ENCODE measurements around the gene ZNF598.

Gene ZNF598

DNA sequence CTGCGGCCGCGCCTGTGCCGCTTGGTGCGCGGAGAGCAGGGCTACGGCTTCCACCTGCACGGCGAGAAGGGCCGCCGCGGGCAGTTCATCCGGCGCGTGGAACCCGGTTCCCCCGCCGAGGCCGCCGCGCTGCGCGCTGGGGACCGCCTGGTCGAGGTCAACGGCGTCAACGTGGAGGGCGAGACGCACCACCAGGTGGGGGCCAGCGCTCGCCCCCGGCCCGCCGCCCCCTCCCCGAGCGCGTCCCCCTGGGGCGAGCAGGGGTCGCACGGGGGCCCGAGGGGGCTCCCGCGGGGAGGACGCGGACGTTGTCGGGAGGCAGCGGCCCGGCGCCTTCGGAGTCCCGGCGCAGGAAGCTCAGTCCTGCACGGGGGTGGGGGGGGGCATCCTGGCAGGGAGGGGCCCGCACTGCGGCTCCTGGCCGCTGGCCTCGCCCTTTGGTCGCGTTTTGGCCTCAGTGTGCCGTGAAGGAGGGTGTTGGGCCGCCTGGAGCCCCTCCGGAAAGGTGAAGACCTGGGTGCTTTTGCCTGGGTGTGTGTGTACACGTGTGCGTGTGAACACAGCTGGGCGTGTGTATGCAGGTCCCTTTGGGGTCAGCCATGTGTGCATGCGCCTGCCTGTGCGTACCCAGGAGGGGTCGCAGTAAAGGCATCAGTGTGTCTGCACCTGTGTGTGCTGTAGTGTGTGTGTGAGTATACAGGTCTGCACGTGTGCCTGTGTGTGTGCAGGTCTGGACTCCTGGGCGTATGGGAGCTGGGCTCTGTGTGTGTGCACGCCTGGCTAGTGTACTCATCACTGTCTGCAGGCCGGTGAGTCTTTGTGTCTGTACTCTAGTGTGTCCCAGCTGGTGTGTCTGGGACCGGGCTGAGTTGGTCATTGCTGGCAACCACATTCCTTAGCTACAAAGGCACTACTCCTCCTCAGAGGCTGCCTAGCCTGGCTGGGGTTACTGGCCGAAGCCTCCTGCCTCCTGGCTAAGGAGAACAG, 17.7 kb upstream of the ZNF598 start:
- H3K9ac ChIP-seq (ENCODE audit: low read depth in 1 of 2, low read length in 2 of 2): peak overlapping the region; percentile 56 to 68

DNA sequence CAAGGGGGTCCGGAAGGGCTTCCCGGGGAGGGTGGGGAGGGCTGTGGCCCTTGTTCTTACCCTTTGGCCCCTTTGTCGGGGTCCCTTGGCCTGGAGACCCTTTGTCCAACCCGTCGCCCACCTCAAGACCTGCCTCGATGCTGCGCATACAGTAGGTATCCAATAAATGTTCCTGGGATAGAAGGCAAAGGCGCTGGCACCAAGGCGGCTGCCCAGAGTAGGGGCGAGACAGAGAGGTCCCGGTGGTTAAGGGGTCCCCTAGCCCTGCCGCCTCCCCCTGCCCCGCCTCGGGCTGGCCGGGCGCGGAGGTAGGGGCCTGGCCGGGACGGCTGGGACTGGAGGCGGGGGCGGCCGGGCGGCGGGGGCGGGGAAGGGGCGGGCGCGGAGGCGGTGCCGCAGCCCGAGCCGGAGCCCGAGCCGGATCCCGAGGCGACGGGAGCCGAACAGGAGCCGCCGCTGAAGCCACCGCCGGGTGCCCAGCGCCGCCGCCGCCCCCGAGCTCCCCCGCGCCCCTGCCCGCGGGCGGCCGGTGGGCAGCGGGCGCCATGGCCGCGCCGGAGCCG, 16.9 kb upstream of the ZNF598 start, which contains the start of gene NHERF2:
NHERF2 (plus strand) TSS at position 442 of the 563 bp plus-strand sequence; CDS start at position 546, 104 bp downstream.
- peak within 1 kb of the TSS; percentile 56 to 68 for H3K9ac ChIP-seq (ENCODE audit: low read depth in 1 of 2, low read length in 2 of 2)
- peaks cover 17 to 27% of the 10 kb centered on the region in 2 donors for H3K4me1 ChIP-seq (ENCODE audit: control insufficient read depth in 2 of 2, insufficient read depth in 2 of 2, low read length in 2 of 2)
- peak within 1 kb of the TSS; percentile 80 to 81 for H3K4me3 ChIP-seq (ENCODE audit: low read length in 2 of 2)
- H3K27ac ChIP-seq (ENCODE audit: low read depth in 2 of 2, low read length in 2 of 2): peak within 1 kb of the TSS; percentile 21 to 56
- no peaks in the 10 kb centered on the region for H3K9me3 ChIP-seq (ENCODE audit: control insufficient read depth in 2 of 2, low read length in 2 of 2)
- H3K36me3 ChIP-seq (ENCODE audit: control insufficient read depth in 2 of 2, insufficient read depth in 2 of 2, low read length in 2 of 2): peaks cover 2 to 4% of the 10 kb centered on the region in 2 donors
- no peaks in the 10 kb centered on the region for H3K27me3 ChIP-seq (ENCODE audit: control insufficient read depth in 2 of 2, insufficient read depth in 2 of 2, low read length in 2 of 2)

More for the DNA sequence above, 17.7 kb upstream of the ZNF598 start:
- Histone ChIP-seq H3K9me3 (ENCODE audit: control insufficient read depth in 2 of 2, low read length in 2 of 2) (no peaks in the 10 kb centered on the region), H3K36me3 (ENCODE audit: control insufficient read depth in 2 of 2, insufficient read depth in 2 of 2, low read length in 2 of 2) (peaks cover 2 to 4% of the 10 kb centered on the region in 2 donors), H3K4me1 (ENCODE audit: control insufficient read depth in 2 of 2, insufficient read depth in 2 of 2, low read length in 2 of 2) (peaks cover 17 to 27% of the 10 kb centered on the region in 2 donors), H3K27me3 (ENCODE audit: control insufficient read depth in 2 of 2, insufficient read depth in 2 of 2, low read length in 2 of 2) (no peaks in the 10 kb centered on the region), H3K27ac (ENCODE audit: low read depth in 2 of 2, low read length in 2 of 2) (peak overlapping the region; percentile 21 to 52), H3K4me3 (ENCODE audit: low read length in 2 of 2) (peak overlapping the region; percentile 80 to 81)

DNA sequence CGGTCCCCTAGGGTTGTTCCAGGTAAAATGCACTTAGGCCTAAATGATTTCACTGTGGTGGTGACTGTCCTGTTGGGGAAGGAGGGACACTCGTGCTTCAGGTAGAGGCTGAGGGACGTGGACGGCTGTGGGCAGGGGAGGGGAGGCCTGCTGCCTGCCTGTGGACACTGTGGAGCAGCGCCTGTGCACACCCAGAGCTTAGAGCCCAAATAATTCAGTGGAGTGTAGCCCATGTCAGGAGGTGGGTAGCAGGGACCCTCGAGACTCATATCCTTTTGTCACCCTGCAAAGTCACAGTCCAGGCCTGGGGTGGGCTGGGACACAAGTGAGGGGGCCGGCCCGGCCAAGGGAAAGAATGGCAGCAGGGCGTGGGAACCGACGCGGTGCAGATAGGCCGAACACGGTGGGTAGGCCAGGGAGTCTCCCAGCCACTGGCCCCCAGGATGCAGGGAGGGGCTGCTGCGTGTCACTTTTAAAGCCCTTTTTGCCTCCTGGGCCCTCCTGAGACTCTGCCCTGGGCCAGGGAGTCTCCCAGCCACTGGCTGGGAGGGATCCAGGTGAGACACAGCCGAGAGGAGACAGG, 16.3 kb upstream of the ZNF598 start:
- no peaks in the 10 kb centered on the region for H3K27me3 ChIP-seq (ENCODE audit: control insufficient read depth in 2 of 2, insufficient read depth in 2 of 2, low read length in 2 of 2)
- peak overlapping the region in 1 of 2 donors; percentile 33 for H3K9ac ChIP-seq (ENCODE audit: low read depth in 1 of 2, low read length in 2 of 2)
- no peaks in the 10 kb centered on the region for H3K9me3 ChIP-seq (ENCODE audit: control insufficient read depth in 2 of 2, low read length in 2 of 2)
- H3K27ac ChIP-seq (ENCODE audit: low read depth in 2 of 2, low read length in 2 of 2): peak overlapping the region in 1 of 2 donors; percentile 56
- peaks cover 2 to 4% of the 10 kb centered on the region in 2 donors for H3K36me3 ChIP-seq (ENCODE audit: control insufficient read depth in 2 of 2, insufficient read depth in 2 of 2, low read length in 2 of 2)
- peaks cover 17 to 27% of the 10 kb centered on the region in 2 donors for H3K4me1 ChIP-seq (ENCODE audit: control insufficient read depth in 2 of 2, insufficient read depth in 2 of 2, low read length in 2 of 2)
- H3K4me3 ChIP-seq (ENCODE audit: low read length in 2 of 2): peak overlapping the region; percentile 38 to 45

DNA sequence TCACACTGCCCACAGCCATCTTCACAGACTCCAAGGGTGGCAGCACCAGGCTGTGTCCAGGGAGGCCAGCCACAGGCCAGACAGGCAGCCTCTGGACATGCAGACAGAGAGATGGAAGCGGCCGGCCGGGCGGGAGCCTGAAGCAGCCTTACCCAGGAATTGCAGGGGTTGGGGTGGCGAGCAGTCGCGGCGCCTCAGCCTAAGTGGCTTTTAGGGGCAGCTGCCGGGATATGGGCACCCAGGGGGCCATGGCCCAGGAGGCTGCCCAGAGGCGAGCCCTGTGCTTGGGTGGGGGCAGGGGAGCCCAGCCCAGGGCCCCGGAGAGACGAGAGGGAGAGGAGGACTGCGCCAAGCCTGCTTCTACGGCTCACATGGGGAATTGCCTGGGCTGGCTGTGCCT, 15.6 kb upstream of the ZNF598 start:
- no peak overlapping the region for H3K9ac ChIP-seq (ENCODE audit: low read depth in 1 of 2, low read length in 2 of 2)
- peaks cover 2 to 4% of the 10 kb centered on the region in 2 donors for H3K36me3 ChIP-seq (ENCODE audit: control insufficient read depth in 2 of 2, insufficient read depth in 2 of 2, low read length in 2 of 2)
- H3K27me3 ChIP-seq (ENCODE audit: control insufficient read depth in 2 of 2, insufficient read depth in 2 of 2, low read length in 2 of 2): peaks cover 4 to 5% of the 10 kb centered on the region in 2 donors
- no peak overlapping the region for H3K27ac ChIP-seq (ENCODE audit: low read depth in 2 of 2, low read length in 2 of 2)
- H3K4me3 ChIP-seq (ENCODE audit: low read length in 2 of 2): no peak overlapping the region
- H3K9me3 ChIP-seq (ENCODE audit: control insufficient read depth in 2 of 2, low read length in 2 of 2): no peaks in the 10 kb centered on the region
- peaks cover 17 to 31% of the 10 kb centered on the region in 2 donors for H3K4me1 ChIP-seq (ENCODE audit: control insufficient read depth in 2 of 2, insufficient read depth in 2 of 2, low read length in 2 of 2)

DNA sequence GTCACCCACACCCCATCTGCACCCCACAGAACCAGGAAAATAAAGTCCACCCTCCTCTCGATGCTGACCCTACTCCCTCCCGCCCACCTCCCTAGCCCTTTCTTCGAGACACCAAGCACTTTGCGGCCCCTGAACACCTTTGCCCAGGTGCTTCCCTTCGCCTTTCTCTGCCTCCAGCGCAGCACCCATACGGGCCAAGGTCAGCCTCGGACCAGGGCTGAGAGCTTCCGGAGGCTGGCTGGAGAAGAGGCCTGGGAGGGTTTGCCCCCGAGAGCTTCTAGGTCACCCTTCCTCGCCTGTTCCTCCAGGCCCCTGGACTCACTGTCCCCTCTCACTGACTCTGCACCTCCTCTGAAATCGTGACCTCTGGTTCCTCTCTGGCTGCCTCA, 14.4 kb upstream of the ZNF598 start:
- H3K4me3 ChIP-seq (ENCODE audit: low read length in 2 of 2): no peak overlapping the region
- peaks cover 17 to 32% of the 10 kb centered on the region in 2 donors for H3K4me1 ChIP-seq (ENCODE audit: control insufficient read depth in 2 of 2, insufficient read depth in 2 of 2, low read length in 2 of 2)
- H3K9ac ChIP-seq (ENCODE audit: low read depth in 1 of 2, low read length in 2 of 2): peak overlapping the region in 1 of 2 donors; percentile 56
- no peaks in the 10 kb centered on the region for H3K9me3 ChIP-seq (ENCODE audit: control insufficient read depth in 2 of 2, low read length in 2 of 2)
- no peaks in the 10 kb centered on the region for H3K36me3 ChIP-seq (ENCODE audit: control insufficient read depth in 2 of 2, insufficient read depth in 2 of 2, low read length in 2 of 2)
- H3K27me3 ChIP-seq (ENCODE audit: control insufficient read depth in 2 of 2, insufficient read depth in 2 of 2, low read length in 2 of 2): peaks cover 14 to 16% of the 10 kb centered on the region in 2 donors
- H3K27ac ChIP-seq (ENCODE audit: low read depth in 2 of 2, low read length in 2 of 2): peak overlapping the region; percentile 69 to 82

DNA sequence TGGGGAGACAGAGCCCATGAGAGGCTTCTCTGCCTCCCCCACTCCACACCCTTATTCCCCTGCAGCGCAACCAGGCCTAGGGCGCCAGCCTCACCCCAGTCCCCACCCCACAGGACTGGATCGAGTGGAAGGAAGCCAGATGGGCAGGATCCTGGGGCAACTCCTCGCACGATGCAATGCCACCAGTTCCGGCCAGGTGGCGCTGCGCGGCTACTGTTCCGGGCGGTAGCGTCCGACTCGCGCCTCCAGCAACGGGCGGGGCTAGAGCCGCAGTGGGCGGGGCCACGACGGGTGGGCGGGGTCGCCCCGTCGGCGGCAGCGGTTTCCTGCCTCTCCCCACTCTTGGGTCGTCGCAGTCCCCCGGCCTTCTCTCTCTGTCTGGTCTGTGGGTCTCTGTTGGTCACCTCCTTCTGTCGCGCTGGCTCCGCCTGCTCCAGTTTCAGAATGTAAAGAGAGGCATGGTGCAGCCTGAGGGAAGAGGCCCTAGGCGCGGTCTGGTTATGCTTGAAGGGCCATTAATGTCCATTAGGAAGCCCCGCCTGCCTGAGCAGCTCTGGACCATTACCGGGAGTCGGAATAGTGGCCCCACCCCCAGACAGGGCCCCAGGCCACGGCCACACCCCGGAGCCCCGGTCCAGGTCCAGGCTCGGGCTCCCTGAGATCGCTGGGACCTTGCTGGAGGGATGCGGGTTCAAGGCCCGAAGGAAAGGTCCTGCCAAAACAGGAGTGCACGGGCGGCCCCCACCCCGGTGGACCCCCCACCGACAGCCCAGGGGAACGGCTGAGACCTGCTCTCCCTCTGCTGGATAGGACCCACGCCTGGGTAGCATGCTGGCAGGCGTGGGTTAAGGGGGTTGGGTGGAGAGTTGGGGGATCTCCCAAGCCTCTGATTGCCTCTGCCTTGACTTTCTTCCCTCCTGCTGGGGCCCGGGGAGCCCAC, 13.7 kb upstream of the ZNF598 start:
- Histone ChIP-seq H3K36me3 (ENCODE audit: control insufficient read depth in 2 of 2, insufficient read depth in 2 of 2, low read length in 2 of 2) (no peaks in the 10 kb centered on the region), H3K9me3 (ENCODE audit: control insufficient read depth in 2 of 2, low read length in 2 of 2) (no peaks in the 10 kb centered on the region), H3K4me1 (ENCODE audit: control insufficient read depth in 2 of 2, insufficient read depth in 2 of 2, low read length in 2 of 2) (peaks cover 17 to 30% of the 10 kb centered on the region in 2 donors), H3K4me3 (ENCODE audit: low read length in 2 of 2) (peak overlapping the region; percentile 60 to 63), H3K27me3 (ENCODE audit: control insufficient read depth in 2 of 2, insufficient read depth in 2 of 2, low read length in 2 of 2) (peaks cover 18 to 19% of the 10 kb centered on the region in 2 donors), H3K27ac (ENCODE audit: low read depth in 2 of 2, low read length in 2 of 2) (peak overlapping the region; percentile 69 to 82), H3K9ac (ENCODE audit: low read depth in 1 of 2, low read length in 2 of 2) (peak overlapping the region; percentile 56 to 65)

DNA sequence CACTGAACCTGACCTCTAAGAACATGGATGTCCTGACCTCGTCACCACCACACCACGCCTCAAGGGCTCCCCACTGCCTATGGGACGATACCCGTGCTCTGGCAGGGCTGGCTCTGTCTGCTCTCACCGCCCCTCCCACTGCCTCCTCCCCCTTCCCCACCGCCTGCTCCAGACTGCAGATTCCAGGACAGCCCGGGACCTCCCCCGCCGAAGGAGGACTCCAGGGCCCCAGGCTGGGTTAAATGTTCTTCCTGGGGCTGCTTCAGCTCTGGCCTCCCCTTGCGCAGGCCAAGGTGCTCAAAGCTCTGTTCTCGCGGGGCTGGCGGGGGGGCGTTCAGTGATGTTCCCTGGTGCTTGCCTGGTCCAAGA, 13.1 kb upstream of the ZNF598 start:
- Histone ChIP-seq H3K4me1 (ENCODE audit: control insufficient read depth in 2 of 2, insufficient read depth in 2 of 2, low read length in 2 of 2) (peaks cover 16 to 23% of the 10 kb centered on the region in 2 donors), H3K9me3 (ENCODE audit: control insufficient read depth in 2 of 2, low read length in 2 of 2) (no peaks in the 10 kb centered on the region), H3K27me3 (ENCODE audit: control insufficient read depth in 2 of 2, insufficient read depth in 2 of 2, low read length in 2 of 2) (peaks cover 18 to 19% of the 10 kb centered on the region in 2 donors), H3K9ac (ENCODE audit: low read depth in 1 of 2, low read length in 2 of 2) (peak overlapping the region; percentile 13 to 47), H3K36me3 (ENCODE audit: control insufficient read depth in 2 of 2, insufficient read depth in 2 of 2, low read length in 2 of 2) (no peaks in the 10 kb centered on the region), H3K4me3 (ENCODE audit: low read length in 2 of 2) (peak overlapping the region; percentile 6 to 56), H3K27ac (ENCODE audit: low read depth in 2 of 2, low read length in 2 of 2) (peak overlapping the region in 1 of 2 donors; percentile 82)

DNA sequence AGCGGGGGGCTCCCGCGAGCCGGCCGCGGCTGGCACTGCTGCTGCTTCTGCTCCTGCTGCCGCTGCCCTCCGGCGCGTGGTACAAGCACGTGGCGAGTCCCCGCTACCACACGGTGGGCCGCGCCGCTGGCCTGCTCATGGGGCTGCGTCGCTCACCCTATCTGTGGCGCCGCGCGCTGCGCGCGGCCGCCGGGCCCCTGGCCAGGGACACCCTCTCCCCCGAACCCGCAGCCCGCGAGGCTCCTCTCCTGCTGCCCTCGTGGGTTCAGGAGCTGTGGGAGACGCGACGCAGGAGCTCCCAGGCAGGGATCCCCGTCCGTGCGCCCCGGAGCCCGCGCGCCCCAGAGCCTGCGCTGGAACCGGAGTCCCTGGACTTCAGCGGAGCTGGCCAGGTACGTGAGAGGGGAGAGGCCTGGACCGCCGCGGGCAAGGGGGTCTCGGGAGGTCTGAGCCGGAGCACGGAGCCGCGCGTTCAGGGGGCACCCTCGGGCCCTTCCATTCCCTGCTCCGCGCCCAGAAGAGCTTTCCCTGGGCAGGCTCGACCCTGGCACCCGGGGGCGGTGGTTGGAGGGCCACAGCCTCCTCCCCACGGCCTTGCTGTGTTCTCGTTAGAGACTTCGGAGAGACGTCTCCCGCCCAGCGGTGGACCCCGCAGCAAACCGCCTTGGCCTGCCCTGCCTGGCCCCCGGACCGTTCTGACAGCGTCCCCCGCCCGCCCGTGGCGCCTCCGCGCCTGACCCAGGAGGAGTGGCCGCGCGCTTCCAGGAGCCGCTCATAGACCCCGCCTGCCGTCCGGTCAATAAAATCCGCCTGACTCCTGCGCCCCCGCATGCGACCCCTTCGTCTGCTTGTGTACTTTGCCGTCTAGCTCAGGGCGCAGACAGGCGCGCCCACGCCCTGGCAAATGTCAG, 10.6 kb upstream of the ZNF598 start:
- no peak overlapping the region for H3K4me3 ChIP-seq (ENCODE audit: low read length in 2 of 2)
- peaks cover 18 to 26% of the 10 kb centered on the region in 2 donors for H3K4me1 ChIP-seq (ENCODE audit: control insufficient read depth in 2 of 2, insufficient read depth in 2 of 2, low read length in 2 of 2)
- H3K9me3 ChIP-seq (ENCODE audit: control insufficient read depth in 2 of 2, low read length in 2 of 2): no peaks in the 10 kb centered on the region
- no peak overlapping the region for H3K27ac ChIP-seq (ENCODE audit: low read depth in 2 of 2, low read length in 2 of 2)
- H3K9ac ChIP-seq (ENCODE audit: low read depth in 1 of 2, low read length in 2 of 2): no peak overlapping the region
- H3K36me3 ChIP-seq (ENCODE audit: control insufficient read depth in 2 of 2, insufficient read depth in 2 of 2, low read length in 2 of 2): no peaks in the 10 kb centered on the region
- H3K27me3 ChIP-seq (ENCODE audit: control insufficient read depth in 2 of 2, insufficient read depth in 2 of 2, low read length in 2 of 2): peaks cover 18 to 19% of the 10 kb centered on the region in 2 donors
